Skin epidermis (tissue), 12 donors: Measurements from ENCODE around the gene CCDC87.
A peak's percentile ranks its signal among the peaks of the same experiment; 100 is the strongest.

Source experiments
- H3K27ac ChIP-seq, 21 experiments: fragments of 200-600 bp; sonication (generic) in 11 of 21; one replicate each; pipeline ENCODE4 v1.5.0; 2020; ENCODE audit warnings: mild to moderate bottlenecking in 3 of 21, inconsistent platforms in 2 of 21, moderate library complexity in 2 of 21
- H3K4me3 ChIP-seq, 7 experiments: fragments of 200-600 bp; sonication (generic) in 2 of 7; one replicate each; pipeline ENCODE4 v1.5.0; 2020; ENCODE audit warnings: inconsistent platforms in 2 of 7, mild to moderate bottlenecking in 2 of 7, moderate library complexity in 1 of 7

The CCDC87 gene

GRCh38 chr11:66561178-66561974, 31.5 kb downstream of the CCDC87 start:
- no peak overlapping the region for H3K27ac ChIP-seq
- H3K4me3 ChIP-seq: no peak overlapping the region

- no peak overlapping the region for H3K27ac ChIP-seq
- H3K4me3 ChIP-seq: no peak overlapping the region
These were observed 32.8 kb downstream of the CCDC87 start for GRCh38 chr11:66559866-66560676.

GRCh38 chr11:66559142-66559865, 33.6 kb downstream of the CCDC87 start:
- H3K27ac ChIP-seq: no peak overlapping the region
- H3K4me3 ChIP-seq: no peak overlapping the region

GRCh38 chr11:66557733-66558326, 35.0 kb downstream of the CCDC87 start:
- H3K27ac ChIP-seq: no peak overlapping the region
- H3K4me3 ChIP-seq: no peak overlapping the region

GRCh38 chr11:66556086-66556485, 36.8 kb downstream of the CCDC87 start:
- Histone ChIP-seq H3K27ac (no peak overlapping the region), H3K4me3 (no peak overlapping the region)

- no peak overlapping the region for H3K4me3 ChIP-seq
- H3K27ac ChIP-seq: no peak overlapping the region
These were observed 37.4 kb downstream of the CCDC87 start for GRCh38 chr11:66555416-66555815.

GRCh38 chr11:66554602-66555001, 38.3 kb downstream of the CCDC87 start:
- Histone ChIP-seq H3K4me3 (no peak overlapping the region), H3K27ac (no peak overlapping the region)

- H3K27ac ChIP-seq: no peak overlapping the region
- no peak overlapping the region for H3K4me3 ChIP-seq
These were observed 42.0 kb downstream of the CCDC87 start for GRCh38 chr11:66550887-66551286.

GRCh38 chr11:66549696-66550095, 43.2 kb downstream of the CCDC87 start:
- H3K27ac ChIP-seq: no peak overlapping the region
- no peak overlapping the region for H3K4me3 ChIP-seq

- Histone ChIP-seq H3K4me3 (no peak overlapping the region), H3K27ac (no peak overlapping the region)
These were observed 43.9 kb downstream of the CCDC87 start for GRCh38 chr11:66548774-66549630.

GRCh38 chr11:66548041-66548440, 44.8 kb downstream of the CCDC87 start:
- no peak overlapping the region for H3K4me3 ChIP-seq
- no peak overlapping the region for H3K27ac ChIP-seq

GRCh38 chr11:66547662-66548009, 45.2 kb downstream of the CCDC87 start:
- Histone ChIP-seq H3K27ac (no peak overlapping the region), H3K4me3 (no peak overlapping the region)

GRCh38 chr11:66546966-66547661, 45.7 kb downstream of the CCDC87 start:
- Histone ChIP-seq H3K27ac (peak overlapping the region in 3 of 21 experiments; percentile 1 to 90 (median 71)), H3K4me3 (peak overlapping the region in 4 of 7 experiments; percentile 72 to 96 (median 77))

- peak within 1 kb of the TSS; percentile 36 to 93 (median 84) for H3K27ac ChIP-seq
- H3K4me3 ChIP-seq: peak within 1 kb of the TSS; percentile 72 to 96 (median 79)
These were observed 46.4 kb downstream of the CCDC87 start, which contains the start of gene ACTN3 for GRCh38 chr11:66546368-66546965. Gene ACTN3 (plus strand): TSS chr11:66546903. CDS start chr11:66546938, 35 bp downstream.

GRCh38 chr11:66545701-66546367, 47.0 kb downstream of the CCDC87 start, which contains the start of gene ZDHHC24:
Gene ZDHHC24 (minus strand): TSS chr11:66546048. CDS start chr11:66546003, 45 bp downstream.
- H3K27ac ChIP-seq: peak within 1 kb of the TSS; percentile 36 to 93 (median 84)
- peak within 1 kb of the TSS; percentile 72 to 96 (median 79) for H3K4me3 ChIP-seq

- peak overlapping the region in 7 of 21 experiments; percentile 82 to 93 (median 88) for H3K27ac ChIP-seq
- H3K4me3 ChIP-seq: peak overlapping the region; percentile 72 to 96 (median 79)
These were observed 47.9 kb downstream of the CCDC87 start for GRCh38 chr11:66544952-66545351.
